HG03196 (cell line): ENCODE measurements around the gene OMG.
"Not testable (repeated sequence)": the region's sequence is repeated elsewhere in the genome, so short reads cannot be mapped to it uniquely, and the experiment has no call there.

ENCODE experiments used
- ATAC-seq: cut with Tn5 transposase; IDR thresholded peaks from one replicate; pipeline ENCODE4 v1.9.1; 2021; ENCODE audit not compliant: unreplicated experiment

OMG gene

DNA sequence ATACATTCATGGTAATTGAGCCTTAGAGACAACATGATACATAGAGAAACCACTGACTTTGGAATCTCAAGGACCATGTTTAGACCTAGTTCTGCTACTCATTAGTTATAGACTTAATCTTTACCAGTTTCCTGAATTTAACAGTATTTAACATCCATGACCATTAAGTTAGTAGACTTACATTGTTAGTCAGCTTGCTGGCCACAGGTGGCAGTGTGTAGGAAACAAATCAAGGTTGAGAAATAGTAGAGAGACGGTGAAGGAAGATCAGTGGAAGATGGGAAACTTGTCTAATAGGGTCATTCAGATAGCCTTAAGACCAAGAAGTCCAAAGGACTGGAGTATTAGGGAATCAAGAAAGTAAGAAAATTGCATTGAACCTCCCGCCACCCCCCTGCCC is 31.0 kb downstream of the OMG start:
- no peak for ATAC-seq

DNA sequence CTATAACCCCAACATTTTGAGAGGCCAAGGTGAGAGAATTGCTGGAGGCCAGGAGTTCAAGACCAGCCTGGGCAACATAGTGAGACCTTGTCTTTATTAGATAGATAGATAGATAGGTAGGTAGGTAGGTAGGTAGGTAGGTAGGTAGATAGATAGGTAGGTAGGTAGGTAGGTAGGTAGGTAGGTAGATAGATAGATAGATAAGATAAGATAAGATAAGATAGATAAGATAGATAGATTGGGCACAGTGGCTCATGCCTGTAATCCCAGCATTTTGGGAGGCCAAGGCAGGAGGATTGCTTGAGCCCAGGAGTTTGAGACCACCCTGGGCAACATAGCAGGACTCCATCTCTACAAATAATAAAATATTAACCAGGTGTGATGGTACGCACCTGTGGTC is 34.1 kb downstream of the OMG start:
- ATAC-seq = not testable (repeated sequence)

- ATAC-seq = no peak
Measured at GRCh38 chr17:31261601-31262000, 35.4 kb downstream of the OMG start.

DNA sequence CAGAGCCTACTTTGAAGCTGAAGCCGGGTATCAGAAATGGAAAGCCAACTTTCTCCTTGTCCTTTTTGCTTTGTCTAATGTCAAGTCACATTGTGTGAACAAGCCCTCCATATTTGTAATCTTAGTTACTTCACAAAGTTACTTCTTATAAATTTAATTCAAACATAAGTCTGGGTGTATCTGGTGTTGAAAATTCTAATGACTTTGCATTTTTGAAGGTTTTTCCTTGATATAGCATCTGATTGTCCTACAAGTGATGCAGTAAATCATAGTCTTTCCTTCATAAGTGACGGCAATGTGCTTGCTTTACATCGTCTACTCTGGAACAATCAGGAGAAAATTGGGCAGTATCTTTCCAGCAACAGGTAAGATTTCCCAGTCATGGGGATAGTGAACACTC is 36.9 kb downstream of the OMG start:
- no peak for ATAC-seq

GRCh38 chr17:31256936-31257335 is 40.1 kb downstream of the OMG start:
- no peak for ATAC-seq

DNA sequence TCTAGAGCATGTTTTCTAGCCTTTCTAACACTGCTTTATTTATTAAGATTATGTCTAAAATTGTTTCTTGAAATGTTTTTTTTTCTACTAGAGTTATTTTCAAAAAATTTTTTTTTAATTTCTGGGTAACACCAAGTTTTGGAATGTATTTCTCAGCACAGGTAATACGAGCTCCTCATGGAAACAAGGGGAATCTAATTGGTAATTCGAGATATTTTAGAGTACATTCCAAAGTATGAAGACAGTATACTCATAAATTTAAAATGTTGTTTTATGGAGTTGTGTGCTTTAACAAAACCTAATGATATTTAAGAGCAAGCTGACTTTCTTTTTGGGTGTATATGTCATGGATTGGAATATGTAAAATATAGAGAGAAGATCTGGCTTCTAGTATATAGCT is 42.4 kb downstream of the OMG start:
- ATAC-seq = no peak

GRCh38 chr17:31252741-31253140 is 44.3 kb downstream of the OMG start:
- ATAC-seq = no peak

DNA sequence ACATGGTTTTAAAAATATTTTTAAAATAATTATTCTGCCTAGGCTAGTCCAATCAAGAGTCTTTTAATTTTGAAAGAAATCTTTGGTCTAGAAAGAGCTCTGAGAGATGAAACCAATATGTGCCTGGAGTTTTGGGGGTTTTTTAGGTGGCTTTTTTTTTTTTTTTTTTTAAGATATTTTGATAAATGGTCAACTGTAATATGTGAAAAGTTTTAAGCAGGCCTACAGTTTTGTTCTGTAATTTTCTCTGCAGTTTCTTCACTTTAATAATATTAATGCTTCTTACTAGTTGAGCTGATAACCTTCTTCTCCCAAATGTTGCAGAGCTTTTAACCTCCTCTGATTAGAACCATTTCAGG is 45.1 kb downstream of the OMG start:
- ATAC-seq = no peak

DNA sequence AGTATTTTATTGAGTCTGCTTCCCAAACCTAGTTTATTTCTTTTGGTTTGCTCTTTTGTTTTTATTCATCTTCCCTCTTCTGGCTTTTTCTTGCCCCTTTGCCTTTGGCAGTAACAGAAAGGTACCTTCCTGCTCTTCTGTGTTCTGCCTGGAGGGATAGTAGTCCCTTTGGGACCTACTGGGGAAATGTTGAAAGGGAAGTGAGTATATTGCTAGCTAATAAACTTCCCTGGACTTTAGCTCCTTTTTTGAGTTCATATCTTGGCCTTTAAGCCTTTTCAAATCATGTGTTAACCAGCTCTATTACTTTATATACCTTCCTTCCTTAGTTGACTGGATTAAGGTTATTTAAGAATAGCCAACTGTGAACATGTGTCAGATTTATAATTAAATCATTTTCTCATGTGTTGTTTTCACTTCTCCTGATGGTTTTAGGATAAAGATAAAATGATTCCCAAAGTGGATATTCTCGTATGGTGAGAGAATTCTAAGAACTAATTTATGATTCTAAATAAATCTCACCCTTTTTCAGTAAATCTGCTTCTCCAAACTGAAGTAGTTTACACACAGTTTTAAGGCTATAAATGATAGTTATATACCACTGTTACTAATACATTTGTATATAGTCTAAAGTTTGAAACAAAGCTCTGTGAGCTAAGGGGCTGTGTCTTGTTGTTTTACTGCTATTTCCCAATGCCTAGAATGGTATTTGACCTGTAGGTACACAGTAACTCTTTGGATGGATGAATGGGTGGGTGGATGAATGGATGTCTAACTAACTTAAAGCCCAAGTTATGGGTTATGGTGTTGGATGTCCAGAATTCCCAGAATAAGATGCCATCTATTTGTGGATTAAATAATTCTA is 45.7 kb downstream of the OMG start:
- no peak for ATAC-seq

DNA sequence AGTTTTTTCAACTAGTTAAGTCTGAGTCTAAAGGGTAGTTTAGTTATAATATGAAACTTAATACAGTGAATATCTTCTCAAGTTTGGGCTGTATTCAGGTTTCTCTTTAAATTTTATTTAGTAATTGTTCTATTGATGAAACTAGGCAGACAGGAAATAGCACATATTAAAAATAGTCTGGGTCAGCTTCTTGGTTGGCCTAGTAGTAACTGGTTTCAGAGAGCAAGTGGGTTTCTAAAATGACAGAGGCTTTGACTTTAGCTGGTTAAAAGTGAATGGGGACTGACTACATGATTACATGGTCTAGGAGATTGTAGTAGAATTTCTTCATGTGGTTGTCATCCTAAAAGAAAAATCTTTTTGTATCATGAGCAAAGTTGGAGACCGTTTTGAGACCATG is 46.8 kb downstream of the OMG start:
- ATAC-seq = no peak

GRCh38 chr17:31249835-31250141 is 47.3 kb downstream of the OMG start:
- no peak for ATAC-seq

DNA sequence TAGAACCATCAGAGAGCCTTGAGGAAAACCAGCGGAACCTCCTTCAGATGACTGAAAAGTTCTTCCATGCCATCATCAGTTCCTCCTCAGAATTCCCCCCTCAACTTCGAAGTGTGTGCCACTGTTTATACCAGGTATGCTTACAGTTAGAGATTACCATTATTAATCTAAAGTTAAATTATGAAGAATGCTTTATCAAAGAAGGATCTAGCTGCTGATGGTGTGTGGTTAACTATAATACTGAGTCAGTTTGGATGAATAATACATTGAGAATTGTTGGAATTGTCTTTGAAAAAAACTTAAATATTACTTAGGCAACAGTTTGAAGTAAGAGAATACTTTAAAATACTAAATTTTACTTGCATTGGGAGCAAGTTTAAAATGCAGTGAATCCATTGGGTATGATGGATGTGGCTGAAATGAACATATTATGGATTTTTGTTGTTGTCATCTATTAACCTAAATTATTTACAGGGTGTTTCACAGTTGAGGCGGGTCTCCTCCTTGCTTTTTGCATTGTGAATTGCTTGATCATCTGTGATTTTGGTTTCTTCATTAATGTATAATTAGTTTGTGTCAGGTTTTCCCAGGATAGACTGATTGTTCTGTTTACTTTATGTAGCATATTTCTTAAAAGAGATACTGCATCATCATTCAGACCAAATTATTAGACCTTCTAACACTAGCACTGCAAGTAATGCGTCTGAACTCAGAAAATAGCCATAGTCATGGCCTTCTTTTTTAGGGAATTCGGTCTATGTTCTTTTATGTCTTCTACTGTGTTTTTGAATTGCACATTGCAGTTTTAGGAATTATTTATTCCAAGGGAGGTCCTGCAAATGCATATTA is 47.8 kb downstream of the OMG start:
- ATAC-seq = no peak
